WI38 (cell line): ENCODE measurements around the gene SPATA18.
"Not testable (repeated sequence)": the region's sequence is repeated elsewhere in the genome, so short reads cannot be mapped to it uniquely, and the experiment has no call there.

ENCODE experiments used
- H3K4me3 ChIP-seq: 2 replicates; pipeline ENCODE4 v1.5.1; 2011; ENCODE audit warnings: low read depth, mild to moderate bottlenecking, control low read depth, low read length
- CTCF ChIP-seq: IDR thresholded peaks from 2 replicates; pipeline ENCODE4 v1.5.1; 2012; ENCODE audit warnings: low read depth, mild to moderate bottlenecking, control low read depth, low read length

SPATA18 gene

DNA sequence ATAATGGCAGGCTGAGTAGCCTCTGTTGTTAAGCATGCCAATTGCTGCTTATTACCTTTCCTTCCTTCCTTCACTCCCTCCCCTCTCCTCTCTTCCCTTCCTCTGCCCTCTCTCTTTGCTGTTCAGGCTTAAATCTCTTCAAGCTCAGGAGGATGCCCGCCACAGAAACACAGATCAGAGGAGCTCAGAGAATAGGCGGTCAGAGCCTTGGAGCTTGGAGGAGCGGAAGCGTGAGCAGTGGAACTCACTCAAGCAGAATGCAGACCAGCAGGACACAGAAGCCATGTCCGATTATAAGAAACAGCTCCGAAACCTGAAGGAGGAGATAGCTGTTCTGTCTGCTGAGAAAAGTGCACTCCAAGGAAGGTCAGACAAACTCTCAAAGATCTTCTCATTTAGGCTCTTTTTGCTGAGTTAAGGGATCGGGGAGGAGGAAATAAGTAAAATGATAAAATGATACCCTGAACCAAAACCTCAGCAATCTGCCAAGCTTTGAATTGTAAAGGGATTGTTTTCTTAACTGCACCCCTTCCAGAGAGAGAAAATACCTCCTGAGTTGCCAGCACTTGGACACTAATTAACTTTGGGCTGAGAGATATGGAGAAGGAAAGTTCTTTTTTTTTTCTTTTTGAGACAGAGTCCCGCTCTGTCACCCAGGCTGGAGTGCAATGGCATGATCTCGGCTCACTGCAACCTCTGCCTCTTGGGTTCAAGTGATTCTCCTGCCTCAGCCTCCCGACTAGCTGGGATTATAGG lies 20.9 kb downstream of the SPATA18 start:
- H3K4me3 ChIP-seq: no peak overlapping the region
- TF ChIP-seq CTCF: no peak

- no peak for TF ChIP-seq CTCF
- H3K4me3 ChIP-seq: no peak overlapping the region
Measured at GRCh38 chr4:52076731-52077130, 25.6 kb downstream of the SPATA18 start.

- TF ChIP-seq CTCF: no peak
- no peak overlapping the region for H3K4me3 ChIP-seq
Measured at GRCh38 chr4:52079659-52080058, 28.6 kb downstream of the SPATA18 start.

- H3K4me3 ChIP-seq: no peak overlapping the region
- no peak for TF ChIP-seq CTCF
Measured at GRCh38 chr4:52081216-52081615, 30.1 kb downstream of the SPATA18 start.

- not testable (repeated sequence) for H3K4me3 ChIP-seq
Measured at GRCh38 chr4:52086425-52086824, 35.3 kb downstream of the SPATA18 start.

DNA sequence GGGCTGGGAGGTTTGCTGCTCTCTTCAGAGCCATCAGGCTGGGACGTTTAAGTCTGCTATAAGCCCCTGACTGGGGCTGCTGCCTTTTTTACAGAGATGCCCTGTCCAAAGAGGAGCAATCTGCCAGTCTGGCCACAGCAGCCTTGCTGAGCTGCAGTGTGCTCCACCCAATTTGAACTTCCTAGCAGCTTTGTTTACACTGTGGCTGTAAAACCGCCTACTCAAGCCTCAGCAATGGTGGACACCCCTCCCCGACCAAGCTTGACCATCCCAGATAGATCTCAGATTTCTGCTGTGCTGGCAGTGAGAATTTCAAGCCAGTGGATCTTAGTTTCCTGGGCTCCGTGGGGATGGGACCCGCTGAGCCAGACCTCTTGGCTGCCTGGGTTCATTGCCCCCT lies 40.7 kb downstream of the SPATA18 start:
- H3K4me3 ChIP-seq: no peak overlapping the region
- TF ChIP-seq CTCF: no peak

DNA sequence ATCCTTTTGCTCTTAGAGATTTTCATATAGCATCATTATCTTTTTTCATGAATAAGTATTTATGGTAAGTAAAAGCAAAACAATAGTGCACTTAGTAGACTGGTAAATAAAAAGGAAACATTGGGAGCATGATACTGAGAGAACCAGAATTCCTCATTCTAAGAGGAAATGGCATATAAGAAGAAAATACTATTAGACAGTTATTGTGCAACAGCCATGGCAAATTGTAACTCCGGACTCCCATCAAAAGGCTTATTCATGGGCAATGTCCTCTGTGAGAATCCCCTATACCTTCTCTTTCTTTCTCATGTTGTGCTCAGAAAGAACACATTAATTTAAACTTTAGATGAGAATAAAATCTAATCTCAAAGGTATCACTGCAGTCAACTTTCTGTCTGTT lies 42.4 kb downstream of the SPATA18 start:
- TF ChIP-seq CTCF: no peak
- no peak overlapping the region for H3K4me3 ChIP-seq
